Smooth muscle cell (in vitro differentiated cells): ENCODE measurements around the gene ZNF644. TPM values are rescaled to one million over a fixed set of nuclear protein-coding genes. Genes with fewer than 3 reads are reported as not detected.

ENCODE experiments used
- DNase-seq: peaks from one replicate; lab custom pipeline; 2025; ENCODE audit not compliant: unreplicated experiment; lab: John Stamatoyannopoulos, UW
- H2AFZ ChIP-seq: fragments of 200-600 bp; sonication (generic); 2 replicates; pipeline ENCODE4 v1.6.0; 2016; ENCODE audit warnings: antibody characterized with exemption, low read depth, mild to moderate bottlenecking
- H3F3A ChIP-seq: fragments of 200-600 bp; sonication (generic); 2 replicates; pipeline ENCODE4 v1.6.0; 2017; ENCODE audit warnings: antibody characterized with exemption, low read depth
- H3K27ac ChIP-seq: fragments of 200-600 bp; sonication (generic); 2 replicates; pipeline ENCODE4 v1.5.1; 2016; ENCODE audit warnings: low read depth, mild to moderate bottlenecking
- H3K27me3 ChIP-seq: fragments of 200-600 bp; sonication (generic); 2 replicates; pipeline ENCODE4 v1.6.1; 2016; ENCODE audit warnings: low read depth, mild to moderate bottlenecking
- H3K36me3 ChIP-seq: fragments of 200-600 bp; sonication (generic); 2 replicates; pipeline ENCODE4 v1.5.1; 2016; ENCODE audit warnings: low read depth
- H3K4me1 ChIP-seq: fragments of 200-600 bp; sonication (generic); 2 replicates; pipeline ENCODE4 v1.5.1; 2016; ENCODE audit warnings: low read depth
- H3K4me2 ChIP-seq: fragments of 200-600 bp; sonication (generic); 2 replicates; pipeline ENCODE4 v1.6.0; 2016; ENCODE audit warnings: mild to moderate bottlenecking
- H3K4me3 ChIP-seq: fragments of 200-600 bp; sonication (generic); 2 replicates; pipeline ENCODE4 v1.5.1; 2016; ENCODE audit warnings: mild to moderate bottlenecking
- H3K79me2 ChIP-seq: fragments of 200-600 bp; sonication (generic); 2 replicates; pipeline ENCODE4 v1.6.0; 2016; ENCODE audit warnings: low read depth, mild to moderate bottlenecking
- H3K9ac ChIP-seq: fragments of 200-600 bp; sonication (generic); 2 replicates; pipeline ENCODE4 v1.6.0; 2016; ENCODE audit warnings: low read depth
- H3K9me3 ChIP-seq: fragments of 200-600 bp; sonication (generic); replicated peaks from 2 replicates; pipeline ENCODE4 v1.5.1; 2016; ENCODE audit warnings: low read depth
- H4K20me1 ChIP-seq: fragments of 200-600 bp; sonication (generic); 2 replicates; pipeline ENCODE4 v1.6.0; 2016; ENCODE audit warnings: low read depth
- CTCF ChIP-seq: fragments of 200-600 bp; sonication (generic); IDR thresholded peaks from 2 replicates; pipeline ENCODE4 v1.5.1; 2017; ENCODE audit warnings: borderline replicate concordance, mild to moderate bottlenecking, antibody characterized with exemption; ENCODE audit not compliant: insufficient read depth, poor library complexity, severe bottlenecking
- WGBS: methylation state at CpG from one replicate; pipeline ENCODE4 v1.1.7; 2016; ENCODE audit warnings: low lambda C conversion rate; 5-methylcytosine and 5-hydroxymethylcytosine counted together
- polyA plus RNA-seq: library from polyadenylated mRNA; unstranded; fragments of >200 nt; fragmentation: Nextera tagmentation; extraction: Ambion mirVana; gene quantifications from 2 replicates; pipeline ENCODE4 v1.2.1, GENCODE V29; 2016
- total RNA-seq: library from RNA; depleted of rRNA; stranded (reverse); fragments of >200 nt; gene quantifications from 2 replicates; pipeline ENCODE4 v1.2.3, GENCODE V29; 2014

The ZNF644 gene
- total and polyA plus RNA-seq, 2 experiments from 2014 or later = 22.9 to 102 TPM

DNA sequence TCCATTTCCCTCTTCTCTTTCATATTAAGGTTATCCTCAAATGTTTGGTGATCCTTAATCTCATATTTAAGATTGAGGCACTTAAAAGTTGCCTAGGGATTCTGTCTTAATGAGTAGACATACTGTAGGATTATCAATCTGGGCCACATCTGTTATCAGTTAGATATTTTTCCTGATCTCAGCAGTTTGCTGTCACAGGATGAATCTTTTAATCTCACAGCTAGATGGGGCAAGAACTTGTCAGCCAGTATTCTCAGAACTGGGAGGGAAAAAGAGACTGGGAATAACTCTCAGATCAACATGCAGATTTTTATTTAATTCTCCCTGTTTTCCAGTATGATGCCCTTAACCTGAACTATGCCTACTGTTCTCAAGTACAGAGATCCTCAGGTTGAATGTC, 14.0 kb downstream of the ZNF644 start:
- no peaks in the 10 kb centered on the region for H3K9me3 ChIP-seq
- peaks cover 96% of the 10 kb centered on the region for H4K20me1 ChIP-seq
- H3K4me1 ChIP-seq = no peaks in the 10 kb centered on the region
- no peak overlapping the region for H3K4me2 ChIP-seq
- no peak for TF ChIP-seq CTCF
- H3K27ac ChIP-seq = no peak overlapping the region
- no peak for DNase-seq
- H3K4me3 ChIP-seq = no peak overlapping the region
- H3K27me3 ChIP-seq = no peaks in the 10 kb centered on the region
- H3K36me3 ChIP-seq = no peaks in the 10 kb centered on the region
- peaks cover 29% of the 10 kb centered on the region for H3F3A ChIP-seq
- H3K79me2 ChIP-seq = peaks cover 98% of the 10 kb centered on the region
- H3K9ac ChIP-seq = no peak overlapping the region
- no peak overlapping the region for H2AFZ ChIP-seq

GRCh38 chr1:91007092-91007491, 14.7 kb downstream of the ZNF644 start:
- no peak overlapping the region for H3K4me2 ChIP-seq
- H3K27ac ChIP-seq = no peak overlapping the region
- peaks cover 98% of the 10 kb centered on the region for H3K79me2 ChIP-seq
- no peaks in the 10 kb centered on the region for H3K4me1 ChIP-seq
- H4K20me1 ChIP-seq = peaks cover 96% of the 10 kb centered on the region
- 96% methylated on average over 7 of the region's 7 CpGs for WGBS
- no peak overlapping the region for H2AFZ ChIP-seq
- H3K9ac ChIP-seq = no peak overlapping the region
- no peaks in the 10 kb centered on the region for H3K36me3 ChIP-seq
- DNase-seq = no peak
- no peak overlapping the region for H3K4me3 ChIP-seq
- H3F3A ChIP-seq = peaks cover 29% of the 10 kb centered on the region
- TF ChIP-seq CTCF = no peak
- H3K9me3 ChIP-seq = no peaks in the 10 kb centered on the region
- H3K27me3 ChIP-seq = no peaks in the 10 kb centered on the region

DNA sequence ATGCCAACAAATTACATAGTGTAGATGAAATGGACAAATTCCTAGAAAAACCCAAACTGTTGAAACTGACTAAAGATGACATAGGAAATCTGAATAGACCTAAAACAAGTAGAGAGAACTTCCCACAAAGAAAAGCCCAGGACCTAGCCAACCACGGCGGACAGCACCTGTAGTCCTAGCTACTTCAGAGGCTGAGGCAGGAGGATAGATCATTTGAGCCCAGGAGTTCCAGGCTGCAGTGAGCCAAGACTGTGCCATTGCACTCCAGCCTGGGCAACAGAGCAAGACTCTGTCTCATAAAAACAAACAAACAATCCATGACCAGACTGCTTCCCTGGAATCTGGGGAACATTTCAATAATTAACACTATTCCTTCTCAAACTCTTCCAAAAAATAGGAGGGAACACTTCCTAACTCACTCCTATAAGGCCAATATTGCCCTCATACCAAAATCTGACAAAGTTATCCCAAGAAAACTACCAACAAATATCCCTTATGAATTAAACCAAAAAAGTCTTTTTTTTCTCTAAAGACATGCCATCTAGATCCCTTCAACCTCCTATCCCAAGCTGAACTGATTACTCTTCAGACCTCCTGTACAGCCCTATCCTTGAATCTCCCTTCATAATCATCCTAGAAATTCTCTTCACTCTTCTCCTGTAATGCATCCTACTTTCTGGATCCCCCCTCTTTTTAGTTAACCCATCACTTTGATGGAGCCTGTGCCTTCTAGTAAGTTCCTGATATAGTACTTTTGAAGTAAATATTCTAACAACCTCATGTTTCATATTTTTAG, 15.5 kb downstream of the ZNF644 start:
- DNase-seq = no peak
- Histone ChIP-seq H3K9ac (no peak overlapping the region), H3K4me2 (no peak overlapping the region), H3K27me3 (no peaks in the 10 kb centered on the region), H3K4me3 (no peak overlapping the region), H3K79me2 (peaks cover 96% of the 10 kb centered on the region), H3K36me3 (no peaks in the 10 kb centered on the region), H4K20me1 (peaks cover 94% of the 10 kb centered on the region), H3K9me3 (no peaks in the 10 kb centered on the region), H3F3A (peaks cover 29% of the 10 kb centered on the region), H2AFZ (no peak overlapping the region), H3K4me1 (no peaks in the 10 kb centered on the region), H3K27ac (no peak overlapping the region)
- TF ChIP-seq CTCF = no peak
- 95% methylated on average over 2 of the region's 2 CpGs for WGBS

DNA sequence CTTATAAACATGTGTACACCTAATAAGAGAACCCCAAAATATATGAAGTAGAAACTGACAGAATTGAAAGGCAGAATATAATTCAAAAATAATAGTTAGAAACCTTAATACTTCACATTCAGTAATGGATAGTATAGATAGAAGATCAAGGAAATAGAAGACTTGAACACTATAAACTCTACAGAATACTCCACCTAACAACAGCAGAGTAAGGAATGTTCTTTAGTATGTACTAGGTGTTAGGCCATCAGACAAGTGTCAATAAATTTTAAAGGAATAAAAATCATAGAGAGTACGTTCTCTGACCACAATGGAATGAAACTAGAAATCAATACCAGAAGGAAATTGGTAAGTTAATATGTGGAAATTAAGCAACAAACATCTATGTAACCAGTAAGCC, 16.6 kb downstream of the ZNF644 start:
- H3K4me3 ChIP-seq = no peak overlapping the region
- H3K9me3 ChIP-seq = no peaks in the 10 kb centered on the region
- 96% methylated on average over 1 of the region's 1 CpG for WGBS
- H3K27ac ChIP-seq = no peak overlapping the region
- no peaks in the 10 kb centered on the region for H3K4me1 ChIP-seq
- H4K20me1 ChIP-seq = peaks cover 91% of the 10 kb centered on the region
- no peak overlapping the region for H3K9ac ChIP-seq
- no peak for TF ChIP-seq CTCF
- H3F3A ChIP-seq = peaks cover 29% of the 10 kb centered on the region
- peaks cover 93% of the 10 kb centered on the region for H3K79me2 ChIP-seq
- no peak overlapping the region for H2AFZ ChIP-seq
- H3K36me3 ChIP-seq = no peaks in the 10 kb centered on the region
- H3K27me3 ChIP-seq = no peaks in the 10 kb centered on the region
- DNase-seq = no peak
- H3K4me2 ChIP-seq = no peak overlapping the region
